ENCODE data around the gene BBS7.

Gene BBS7

GRCh38 chr4:121824950-121825349 is 45.3 kb downstream of the BBS7 start:
- no peak for DNase-seq (ENCODE audit: low read depth in 2 of 2)

GRCh38 chr4:121824171-121824527 is 46.1 kb downstream of the BBS7 start:
- DNase-seq (ENCODE audit: low read depth in 2 of 2), result no peak

- DNase-seq (ENCODE audit: low read depth in 2 of 2), result peak; percentile 87 to 93
These were observed 46.6 kb downstream of the BBS7 start, which contains the start of gene CCNA2 for GRCh38 chr4:121823505-121824170. CCNA2 (minus strand) TSS chr4:121823883; CDS start chr4:121823628, 255 bp downstream.

DNA sequence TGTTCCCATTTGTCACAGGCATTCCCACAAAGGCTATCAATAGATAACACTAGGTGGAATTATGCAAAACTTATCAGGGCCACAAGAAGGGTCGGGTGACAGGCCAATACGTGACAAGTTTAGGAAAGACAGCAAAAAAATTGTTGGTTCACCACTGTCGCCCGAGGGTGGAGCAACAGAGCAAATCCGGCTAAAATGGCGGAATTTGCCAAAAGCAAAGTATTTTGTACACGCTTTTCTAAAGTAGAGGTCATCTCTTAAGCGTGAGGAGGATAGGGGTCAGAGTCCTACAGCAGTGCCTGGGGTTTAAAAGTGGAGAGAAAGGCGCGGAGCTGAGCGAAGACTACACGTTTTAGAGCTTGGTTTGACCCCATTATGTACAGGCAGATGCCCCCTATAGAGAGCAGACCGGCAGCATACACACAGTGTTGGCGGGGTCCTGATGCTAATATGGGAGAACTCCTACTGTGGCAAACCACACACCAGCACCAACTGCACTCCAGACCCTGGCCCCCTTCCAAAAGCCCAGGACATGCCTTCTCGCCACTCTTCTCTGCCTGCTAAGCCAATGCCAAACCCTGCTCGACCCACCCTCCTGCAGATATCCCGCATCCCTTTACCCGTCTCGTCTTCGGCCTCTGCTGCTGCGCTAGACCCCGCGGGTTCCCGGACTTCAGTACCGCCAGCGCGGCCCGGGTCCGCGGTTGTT is 47.3 kb downstream of the BBS7 start:
- DNase-seq (ENCODE audit: low read depth in 2 of 2), result no peak

DNA sequence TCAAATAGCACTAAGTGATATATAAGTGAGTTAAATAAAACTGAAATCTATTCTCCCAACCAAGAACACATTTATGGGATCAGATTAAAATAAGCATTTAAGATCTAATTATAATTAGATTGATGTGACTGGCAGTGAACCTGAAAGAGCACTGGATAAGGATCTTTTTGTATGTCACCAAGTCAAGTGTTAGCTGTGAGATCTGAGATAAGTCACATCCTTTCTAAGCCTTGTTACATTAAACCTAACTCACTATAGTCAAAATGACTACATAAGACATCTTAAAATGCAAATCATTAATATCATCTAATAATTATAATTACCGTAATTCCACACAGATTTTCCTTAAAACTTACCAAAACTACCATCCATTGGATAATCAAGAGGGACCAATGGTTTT is 48.2 kb downstream of the BBS7 start:
- DNase-seq (ENCODE audit: low read depth in 2 of 2), result no peak

GRCh38 chr4:121819216-121819965 is 50.9 kb downstream of the BBS7 start:
- no peak for DNase-seq (ENCODE audit: low read depth in 2 of 2)

DNA sequence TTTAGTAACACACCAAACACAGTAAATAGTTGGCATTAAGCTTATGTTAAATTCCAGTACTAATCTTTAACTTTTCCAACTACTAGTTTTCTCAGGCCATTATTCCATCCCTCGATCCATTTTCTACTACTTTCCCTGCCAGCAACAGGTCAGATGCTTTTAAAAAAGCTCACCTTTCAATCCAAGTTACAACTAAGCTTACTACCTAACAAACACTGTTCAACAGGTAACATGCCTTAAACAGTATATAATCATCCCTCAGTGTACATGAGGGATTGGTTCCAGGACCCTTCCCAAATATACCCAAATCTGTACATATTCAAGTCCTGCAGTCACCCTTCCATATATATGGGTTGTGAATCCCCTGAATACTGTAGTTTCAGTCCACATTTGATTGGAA is 52.1 kb downstream of the BBS7 start:
- no peak for DNase-seq (ENCODE audit: low read depth in 2 of 2)

- DNase-seq (ENCODE audit: low read depth in 2 of 2), result no peak
These were observed 52.6 kb downstream of the BBS7 start for GRCh38 chr4:121817701-121818100.

DNA sequence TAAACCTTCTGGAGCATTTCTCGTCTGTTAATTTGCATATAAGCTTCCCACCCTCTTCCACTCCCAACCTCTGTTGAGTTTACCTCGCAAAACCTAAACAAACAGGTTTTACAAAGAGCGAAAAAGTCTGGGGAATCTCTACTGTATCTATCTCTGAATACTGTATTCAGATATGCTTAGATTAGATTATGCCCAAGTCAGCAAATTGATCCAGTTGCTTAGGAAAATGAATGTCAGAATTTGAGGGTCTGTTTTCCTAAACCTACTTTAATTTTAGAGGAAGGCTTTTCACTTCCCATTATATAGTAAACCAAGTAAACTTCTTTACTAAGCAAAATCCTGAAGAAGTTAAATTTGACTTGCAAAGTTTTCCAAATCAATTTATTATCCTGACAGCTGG is 53.3 kb downstream of the BBS7 start:
- no peak for DNase-seq (ENCODE audit: low read depth in 2 of 2)

DNA sequence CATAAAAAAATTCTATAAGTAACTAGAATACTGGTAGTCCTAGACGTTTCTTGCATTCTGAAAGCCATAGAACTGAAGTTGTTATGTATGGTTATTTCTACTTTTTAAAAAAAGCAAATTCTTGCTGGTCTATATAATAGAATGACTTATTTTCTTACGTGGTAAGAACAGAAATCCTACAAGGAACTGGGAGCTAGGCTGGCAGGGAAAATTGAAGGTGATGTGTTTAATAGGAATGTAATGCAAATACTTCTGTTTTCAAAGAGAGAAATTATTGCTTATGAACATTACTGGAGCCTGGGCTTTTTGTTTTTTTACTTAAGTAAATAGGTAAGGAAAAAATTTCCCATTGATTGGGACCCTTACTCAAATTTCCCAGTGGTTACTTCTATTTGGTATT is 55.5 kb downstream of the BBS7 start:
- DNase-seq (ENCODE audit: low read depth in 2 of 2), result no peak

DNA sequence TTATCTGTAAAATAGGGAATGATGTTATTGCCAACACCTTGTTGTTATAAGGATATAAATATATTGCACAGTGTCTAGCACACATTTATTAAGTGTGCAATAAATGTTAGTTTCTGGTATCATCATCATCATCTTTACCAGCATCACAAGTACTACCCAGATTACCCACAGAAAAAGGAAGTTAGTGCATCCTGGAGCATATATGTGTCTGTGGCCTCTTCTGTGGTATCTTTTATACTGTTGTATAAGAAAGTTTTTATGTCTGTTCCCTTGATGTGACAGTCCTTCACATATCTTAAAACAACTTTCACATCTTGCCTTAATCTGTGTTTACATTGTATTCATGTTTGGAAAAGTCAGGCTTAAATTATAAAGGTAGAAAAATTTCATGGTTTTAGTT is 59.2 kb downstream of the BBS7 start:
- no peak for DNase-seq (ENCODE audit: low read depth in 2 of 2)

GRCh38 chr4:121806411-121806810 is 63.9 kb downstream of the BBS7 start:
- no peak for DNase-seq (ENCODE audit: low read depth in 2 of 2)

GRCh38 chr4:121801715-121802075 is 68.6 kb downstream of the BBS7 start:
- no peak for DNase-seq (ENCODE audit: low read depth in 2 of 2)

DNA sequence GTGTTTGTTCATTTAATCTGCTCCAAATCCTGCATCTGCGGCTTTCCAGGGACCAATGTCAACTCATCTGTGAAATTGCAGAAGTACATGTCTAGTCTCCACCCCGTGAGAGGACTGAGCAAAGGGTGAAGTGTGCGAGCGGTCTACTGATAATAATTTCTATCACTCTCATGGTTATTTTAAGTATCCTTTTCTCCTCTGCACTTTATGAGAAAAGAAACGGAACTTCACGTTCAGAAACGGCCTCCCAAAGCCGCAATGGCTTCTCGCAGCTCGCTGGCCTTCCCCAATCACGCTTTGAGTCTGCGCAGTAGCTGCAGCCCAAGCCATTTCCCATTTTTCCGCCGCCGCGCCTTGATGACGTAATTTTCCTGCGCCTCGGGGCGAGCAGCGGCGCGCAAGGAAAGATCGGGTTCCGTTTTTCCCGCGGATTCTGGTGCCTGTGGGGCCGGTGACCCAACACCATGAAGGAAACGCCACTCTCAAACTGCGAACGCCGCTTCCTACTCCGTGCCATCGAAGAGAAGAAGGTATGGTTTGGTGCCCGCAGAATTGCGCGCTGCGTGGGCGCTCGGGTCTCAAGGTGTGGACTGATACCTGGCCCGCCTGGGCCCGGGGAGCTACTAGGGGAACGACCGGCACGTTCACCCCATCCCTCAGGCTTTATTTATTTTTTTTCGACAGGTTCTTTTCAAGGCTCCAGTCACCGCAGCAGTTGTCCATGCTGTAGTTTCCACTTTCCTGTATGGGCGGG is 69.1 kb downstream of the BBS7 start, which contains the start of gene EXOSC9:
TSS of gene EXOSC9 (plus strand) at position 363 of the 754 bp plus-strand sequence. CDS start at position 465, 102 bp downstream.
- DNase-seq (ENCODE audit: low read depth in 2 of 2), result peak; percentile 90 to 95

- DNase-seq (ENCODE audit: low read depth in 2 of 2), result no peak
These were observed 69.7 kb downstream of the BBS7 start for GRCh38 chr4:121800638-121800960.

- no peak for DNase-seq (ENCODE audit: low read depth in 2 of 2)
These were observed 70.3 kb downstream of the BBS7 start for GRCh38 chr4:121799867-121800501.

- no peak for DNase-seq (ENCODE audit: low read depth in 2 of 2)
These were observed 71.0 kb downstream of the BBS7 start for GRCh38 chr4:121799208-121799823.

DNA sequence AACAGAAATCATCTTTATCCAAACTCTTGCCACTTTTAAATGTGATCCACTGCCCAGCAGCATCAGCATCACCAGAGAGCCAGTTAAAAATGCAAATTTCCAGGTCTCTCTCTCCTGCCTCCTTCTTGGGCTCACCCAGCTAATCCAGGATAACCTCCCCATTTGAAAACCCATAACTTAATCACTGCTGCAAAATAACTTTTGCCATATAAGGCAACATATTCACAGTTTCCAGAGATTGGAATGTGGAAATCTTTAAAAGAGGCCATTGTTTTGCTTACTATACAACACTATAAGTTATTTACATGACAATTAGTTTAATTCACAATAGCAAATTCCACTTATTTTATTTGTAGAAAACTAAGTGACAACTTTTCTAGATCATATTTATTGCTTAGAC is 74.0 kb downstream of the BBS7 start:
- no peak for DNase-seq (ENCODE audit: low read depth in 2 of 2)

- DNase-seq (ENCODE audit: low read depth in 2 of 2), result no peak
These were observed 75.6 kb downstream of the BBS7 start for GRCh38 chr4:121794505-121795188.

GRCh38 chr4:121792966-121793365 is 77.3 kb downstream of the BBS7 start:
- DNase-seq (ENCODE audit: low read depth in 2 of 2), result no peak

DNA sequence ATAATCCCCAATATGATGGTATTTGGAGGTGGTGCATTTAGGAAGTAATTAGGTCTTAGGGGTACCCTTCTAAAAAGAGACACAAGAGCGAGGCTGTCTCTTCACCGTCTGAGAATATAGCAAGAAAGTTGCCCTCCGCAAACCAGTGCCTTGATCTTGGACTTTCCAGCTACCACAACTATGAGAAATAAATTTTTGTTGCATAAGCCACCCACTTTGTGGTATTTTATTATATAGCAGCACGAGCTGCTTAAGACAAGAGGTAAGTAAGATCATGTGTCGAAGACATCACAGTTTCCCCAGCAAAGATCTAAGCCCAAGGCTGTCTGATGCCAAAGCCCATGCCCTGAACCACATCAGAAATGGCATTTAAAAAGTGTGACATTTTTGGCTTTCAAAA is 78.8 kb downstream of the BBS7 start:
- no peak for DNase-seq (ENCODE audit: low read depth in 2 of 2)
